ENCODE results near the gene DCX. TPM values are rescaled to one million over a fixed set of nuclear protein-coding genes. Genes with fewer than 3 reads are reported as not detected.

Gene DCX
- total RNA-seq, 1 donor from 2014 or later: 41.4 TPM

GRCh38 chrX:111284631-111285293 lies 127.2 kb downstream of the DCX start:
- no peak for TF ChIP-seq CTCF (conservative IDR thresholded peaks at IDR 0.05)
- no peak for DNase-seq (ENCODE audit: extremely low spot score, unreplicated experiment)
- no peak overlapping the region for H3K4me3 Mint-ChIP-seq
- no peaks in the 10 kb centered on the region for H3K27me3 Mint-ChIP-seq
- no peaks in the 10 kb centered on the region for H3K9me3 Mint-ChIP-seq
- H3K36me3 Mint-ChIP-seq: no peaks in the 10 kb centered on the region
- peaks cover 14% of the 10 kb centered on the region for H3K4me1 Mint-ChIP-seq (ENCODE audit: unreplicated experiment)
- no peak overlapping the region for H3K27ac Mint-ChIP-seq

- Mint-ChIP-seq H3K9me3 (no peaks in the 10 kb centered on the region), H3K27ac (no peak overlapping the region), H3K36me3 (no peaks in the 10 kb centered on the region), H3K27me3 (no peaks in the 10 kb centered on the region), H3K4me1 (ENCODE audit: unreplicated experiment) (peaks cover 12% of the 10 kb centered on the region), H3K4me3 (no peak overlapping the region)
- DNase-seq (ENCODE audit: extremely low spot score, unreplicated experiment): no peak
- TF ChIP-seq CTCF (conservative IDR thresholded peaks at IDR 0.05): no peak
These were observed 128.5 kb downstream of the DCX start for GRCh38 chrX:111283446-111283845.

- no peaks in the 10 kb centered on the region for H3K36me3 Mint-ChIP-seq
- no peak overlapping the region for H3K4me3 Mint-ChIP-seq
- TF ChIP-seq CTCF (conservative IDR thresholded peaks at IDR 0.05): no peak
- no peak overlapping the region for H3K27ac Mint-ChIP-seq
- no peaks in the 10 kb centered on the region for H3K27me3 Mint-ChIP-seq
- no peaks in the 10 kb centered on the region for H3K9me3 Mint-ChIP-seq
- H3K4me1 Mint-ChIP-seq (ENCODE audit: unreplicated experiment): peaks cover 7% of the 10 kb centered on the region
- DNase-seq (ENCODE audit: extremely low spot score, unreplicated experiment): no peak
These were observed 129.0 kb downstream of the DCX start for GRCh38 chrX:111282991-111283390.

GRCh38 chrX:111282139-111282538 lies 129.9 kb downstream of the DCX start:
- Mint-ChIP-seq H3K27me3 (no peaks in the 10 kb centered on the region), H3K36me3 (no peaks in the 10 kb centered on the region), H3K27ac (no peak overlapping the region), H3K4me3 (no peak overlapping the region), H3K9me3 (no peaks in the 10 kb centered on the region), H3K4me1 (ENCODE audit: unreplicated experiment) (peaks cover 4% of the 10 kb centered on the region)
- no peak for DNase-seq (ENCODE audit: extremely low spot score, unreplicated experiment)
- TF ChIP-seq CTCF (conservative IDR thresholded peaks at IDR 0.05): no peak

- Mint-ChIP-seq H3K27ac (peak within 1 kb of the TSS; percentile 0), H3K9me3 (peaks cover 1% of the 10 kb centered on the region), H3K4me3 (peak within 1 kb of the TSS; percentile 84), H3K4me1 (ENCODE audit: unreplicated experiment) (peaks cover 20% of the 10 kb centered on the region), H3K36me3 (no peaks in the 10 kb centered on the region), H3K27me3 (peaks cover 3% of the 10 kb centered on the region)
- no peak for DNase-seq (ENCODE audit: extremely low spot score, unreplicated experiment)
- TF ChIP-seq CTCF (conservative IDR thresholded peaks at IDR 0.05): no peak
These were observed 141.7 kb downstream of the DCX start, which contains the start of gene CAPN6 for GRCh38 chrX:111270339-111270738. Gene CAPN6 (minus strand): TSS chrX:111270483. CDS start chrX:111263936, 6,547 bp downstream.

All from type B pancreatic cell (in vitro differentiated cells).